Activated CD4-positive, CD25-positive, alpha-beta regulatory T cell treated with anti-CD3 and anti-CD28 coated beads, Interleukin-2, amount 50 U/mL, for 24 hours (primary cell): ENCODE data around the gene SMG6.
A peak's percentile ranks its signal among the peaks of the same experiment; 100 is the strongest.
"Not testable (repeated sequence)": the region's sequence is repeated elsewhere in the genome, so short reads cannot be mapped to it uniquely, and the experiment has no call there.

Source experiments
- ATAC-seq, 2 donors: fragments of 150-1000 bp; cut with Tn5 transposase; one replicate each; pipeline ENCODE4 v1.10.0; 2021; ENCODE audit warnings: mild to moderate bottlenecking in 1 of 2, moderate library complexity in 1 of 2

The SMG6 gene

DNA sequence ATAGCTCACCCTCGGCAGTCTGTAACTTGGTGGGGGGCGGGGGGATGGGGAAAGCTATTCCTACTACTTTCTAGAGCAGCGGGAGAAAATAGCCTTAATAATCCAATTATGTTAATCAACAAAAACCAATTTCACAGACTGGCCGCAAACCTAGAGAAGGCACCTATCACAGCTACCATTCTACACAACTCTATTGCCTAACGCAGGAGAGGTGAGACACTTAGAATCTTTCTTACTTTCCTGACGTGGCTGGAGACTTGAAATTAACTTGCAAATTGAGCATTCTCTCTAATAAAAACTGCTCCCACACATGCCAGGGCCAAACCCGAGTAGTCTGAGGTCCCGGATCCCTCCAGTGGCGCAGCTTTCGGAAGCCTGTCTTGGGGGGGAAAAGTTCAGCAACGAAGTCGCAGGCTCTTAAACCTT, 794 bp downstream of the SMG6 start:
- no peak for ATAC-seq

DNA sequence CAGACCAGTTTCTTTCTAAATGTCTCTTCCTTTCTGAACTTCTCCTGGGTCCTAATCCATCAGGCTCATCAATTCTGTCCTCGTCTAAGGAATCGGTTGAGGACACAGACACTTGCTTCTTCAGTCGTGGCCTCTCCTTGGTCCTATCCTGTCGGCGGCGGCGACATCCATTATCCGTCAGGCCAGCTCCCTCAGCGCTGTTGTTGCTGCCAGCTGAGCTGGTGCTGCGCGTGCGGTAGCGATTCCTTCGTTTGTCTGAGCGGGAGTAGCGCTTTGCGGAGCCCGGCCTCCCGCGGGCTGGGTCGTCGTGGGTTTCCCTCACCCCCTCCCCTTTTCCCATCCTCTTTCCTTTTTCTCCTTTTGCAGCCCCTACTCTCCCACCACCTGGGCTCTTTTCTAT, 3.8 kb downstream of the SMG6 start:
- no peak for ATAC-seq

DNA sequence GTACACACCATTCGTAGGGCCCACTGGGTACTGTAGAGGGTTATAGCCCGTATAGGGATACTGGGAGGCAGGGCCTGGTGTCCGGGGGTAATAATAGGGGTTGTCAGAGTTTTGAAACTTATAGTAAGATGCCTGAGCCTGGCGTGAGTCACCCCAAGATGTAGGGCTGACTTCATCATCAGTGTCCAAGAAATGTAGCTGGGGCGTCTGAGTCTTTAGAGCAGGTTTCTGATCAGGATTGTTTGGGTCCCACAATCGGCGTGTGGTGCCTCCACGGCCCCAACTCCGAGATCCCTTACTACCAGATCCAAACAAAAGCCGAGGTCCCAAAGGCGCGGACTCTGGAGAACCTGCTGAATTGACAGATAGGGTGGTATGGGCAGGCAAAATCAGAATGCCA, 4.4 kb downstream of the SMG6 start:
- ATAC-seq, result no peak

DNA sequence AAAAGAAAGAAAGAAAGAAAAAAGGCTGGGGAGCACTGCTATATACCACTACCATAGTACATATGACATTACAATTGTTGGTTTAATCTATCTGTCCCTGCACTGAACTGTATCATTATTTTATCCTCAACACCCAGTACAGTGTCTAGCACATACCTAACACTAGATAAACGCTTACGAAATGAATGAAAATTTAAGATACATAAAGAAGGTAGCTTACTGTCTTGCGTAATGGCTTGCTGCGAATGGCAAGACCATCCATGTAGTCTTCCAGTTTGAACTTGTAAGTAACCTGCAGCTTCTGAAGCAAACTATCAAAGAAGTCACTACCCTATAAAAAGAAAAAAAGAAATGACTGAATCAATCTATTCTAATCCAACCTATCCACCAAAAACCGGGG, 6.6 kb downstream of the SMG6 start:
- ATAC-seq, result no peak

DNA sequence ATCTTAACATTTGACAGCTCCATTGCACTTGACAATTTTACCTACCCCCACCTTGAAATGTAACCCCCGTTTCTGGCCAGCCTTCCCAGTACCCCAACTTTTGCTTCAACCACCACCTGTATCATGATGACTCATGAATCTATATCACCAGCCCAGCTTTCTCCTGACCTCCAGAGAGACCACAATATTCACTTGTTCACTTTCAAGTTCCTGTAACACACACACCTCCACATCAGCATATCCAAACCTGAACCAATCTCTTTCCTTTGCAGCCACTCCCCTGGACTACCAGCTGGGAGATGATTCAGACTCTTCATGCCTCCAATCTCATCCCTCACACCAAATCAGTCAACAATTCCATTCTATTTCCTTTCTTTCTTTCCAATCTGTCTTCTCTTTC, 8.0 kb downstream of the SMG6 start:
- ATAC-seq, result peak; percentile 56 to 59

DNA sequence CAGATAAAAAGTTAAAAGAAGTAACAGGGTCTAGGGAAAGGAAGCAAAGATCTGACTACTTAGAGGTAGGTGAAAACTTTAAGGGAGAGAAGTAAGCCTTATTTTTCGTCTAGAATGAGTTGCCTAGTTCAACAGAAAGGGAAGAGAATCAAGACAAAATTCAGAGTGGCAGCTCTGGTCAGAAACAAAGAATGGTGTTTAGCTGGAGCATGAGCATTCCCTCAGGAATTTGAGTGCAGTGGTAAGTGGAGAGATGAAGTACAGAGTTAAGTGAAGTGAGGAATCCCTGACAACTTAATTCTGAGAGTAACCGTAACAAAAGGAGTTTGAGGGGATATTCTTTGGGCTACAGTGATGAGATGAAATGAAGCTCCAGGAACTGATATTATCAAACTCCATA, 11.5 kb downstream of the SMG6 start:
- ATAC-seq, result no peak

DNA sequence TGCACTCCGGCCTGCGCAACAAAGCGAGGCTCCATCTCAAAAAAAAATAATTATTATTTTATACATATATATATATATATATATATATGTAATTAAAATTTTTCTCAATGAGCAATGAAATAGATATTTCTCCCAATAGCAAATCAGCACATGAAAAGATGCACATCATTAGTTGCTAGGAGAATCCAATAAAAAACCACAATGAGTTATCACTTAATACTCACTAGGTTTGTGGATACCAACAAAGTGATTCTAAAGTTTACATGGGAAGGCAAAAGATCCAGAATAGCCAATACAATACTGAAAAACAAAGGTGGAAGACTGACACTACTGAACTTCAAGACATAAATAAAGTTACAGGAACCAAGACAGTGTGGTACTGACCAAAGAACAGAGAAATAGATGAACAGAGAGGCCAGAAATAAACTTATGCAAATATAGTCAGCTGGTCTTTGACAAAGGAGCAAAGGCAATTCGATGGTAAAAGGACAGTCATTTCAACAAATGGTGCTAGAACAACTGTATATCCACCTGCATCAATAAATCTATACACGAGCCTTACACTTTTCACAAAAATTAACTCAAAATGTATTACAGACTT, 13.6 kb downstream of the SMG6 start:
- peak in 1 of 2 donors; percentile 41 for ATAC-seq

DNA sequence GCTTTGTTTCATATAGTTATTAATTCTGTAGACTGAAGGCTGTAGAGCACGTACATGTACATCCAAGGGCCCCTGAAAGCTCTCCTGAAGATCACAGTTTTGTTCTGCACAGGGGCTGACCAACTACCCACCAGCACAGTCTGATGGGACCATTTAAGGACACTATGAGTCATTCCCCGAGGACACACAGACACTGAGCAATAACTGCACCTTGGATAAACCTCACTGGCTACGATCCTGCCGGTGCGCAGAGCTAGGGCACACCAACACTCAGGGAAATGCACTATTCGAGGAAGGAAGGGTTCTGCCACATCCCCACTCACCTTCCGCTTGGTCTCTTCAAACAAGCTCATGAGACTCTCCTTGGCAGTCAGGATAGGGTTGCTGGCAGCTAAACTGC, 20.3 kb downstream of the SMG6 start:
- ATAC-seq, result no peak

DNA sequence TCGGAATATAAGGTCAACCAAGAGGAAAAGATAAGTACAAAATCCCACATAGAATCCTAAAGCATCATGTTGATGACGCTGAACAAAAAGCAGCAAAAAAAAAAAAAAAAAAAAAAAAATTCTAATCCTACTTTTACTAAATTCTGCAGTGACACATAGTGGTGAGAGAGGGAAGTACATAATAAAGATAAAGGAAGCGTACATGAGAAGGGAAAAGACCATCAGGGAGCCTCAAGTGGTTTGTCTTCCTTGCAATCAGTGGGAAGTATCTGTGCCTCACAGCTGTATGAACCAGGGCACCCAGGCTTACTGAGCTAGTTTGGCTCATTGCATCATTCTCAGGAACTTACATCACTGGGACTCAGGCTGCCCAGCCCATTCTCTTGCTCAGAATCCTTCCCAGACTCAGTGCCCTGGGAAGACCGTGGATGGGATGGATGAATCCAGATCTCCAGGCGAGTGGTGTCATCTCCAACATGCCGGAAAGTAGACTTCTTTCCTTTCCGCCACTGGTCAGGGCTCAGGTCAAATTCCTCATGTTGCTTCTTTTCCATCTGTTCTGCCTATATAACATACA, 21.2 kb downstream of the SMG6 start:
- no peak for ATAC-seq

DNA sequence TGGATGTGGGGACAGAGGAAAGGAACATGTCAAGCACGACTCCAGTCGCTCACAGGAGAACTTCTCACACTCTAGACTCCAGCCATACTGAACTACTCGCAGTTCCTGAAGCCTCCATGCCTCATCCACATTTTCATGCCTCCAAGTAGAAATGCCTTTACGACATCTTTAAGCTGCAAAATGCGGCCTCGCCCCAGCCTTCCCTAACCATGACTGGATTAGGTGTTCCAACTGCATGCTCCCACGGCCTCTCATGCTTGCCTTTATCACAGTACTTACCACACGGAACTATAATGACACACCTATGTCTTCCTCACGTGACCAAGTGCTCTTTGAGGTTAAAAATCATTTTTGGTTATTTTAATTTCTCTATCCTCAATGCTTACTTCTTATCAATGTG, 23.9 kb downstream of the SMG6 start:
- no peak for ATAC-seq

DNA sequence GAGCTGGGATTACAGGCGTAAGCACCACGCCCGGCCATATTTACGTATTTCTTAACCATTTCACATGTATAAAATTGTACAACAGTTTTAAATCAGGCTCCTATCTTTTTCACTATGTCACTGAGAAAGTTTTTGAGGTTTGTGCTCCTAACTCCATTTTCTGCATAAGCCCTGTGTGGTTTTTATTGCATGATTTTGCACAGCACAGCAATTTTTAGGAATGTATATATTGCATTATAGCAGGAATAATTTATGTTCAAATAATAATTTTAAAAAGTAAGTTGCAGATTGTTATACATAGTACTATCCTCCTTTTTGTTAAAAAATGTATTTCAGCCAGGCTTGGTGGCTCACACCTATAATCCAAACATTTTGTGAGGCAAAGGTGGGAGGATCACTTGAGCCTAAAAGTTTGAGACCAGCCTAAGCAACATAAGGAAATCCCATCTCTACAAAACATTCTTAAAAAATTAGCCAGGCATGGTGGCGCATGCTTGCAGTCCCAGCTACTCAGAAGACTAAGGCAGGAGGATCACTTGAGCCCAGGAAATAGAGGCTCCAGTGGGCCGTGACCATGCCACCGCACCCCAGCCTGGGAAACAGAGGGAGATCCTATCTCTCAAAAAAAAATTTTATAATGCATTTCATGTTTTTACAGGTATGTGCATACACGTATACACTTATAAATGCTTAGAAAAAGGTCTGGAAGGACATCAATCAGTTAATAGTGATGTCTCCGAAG, 26.0 kb downstream of the SMG6 start:
- ATAC-seq, result no peak

DNA sequence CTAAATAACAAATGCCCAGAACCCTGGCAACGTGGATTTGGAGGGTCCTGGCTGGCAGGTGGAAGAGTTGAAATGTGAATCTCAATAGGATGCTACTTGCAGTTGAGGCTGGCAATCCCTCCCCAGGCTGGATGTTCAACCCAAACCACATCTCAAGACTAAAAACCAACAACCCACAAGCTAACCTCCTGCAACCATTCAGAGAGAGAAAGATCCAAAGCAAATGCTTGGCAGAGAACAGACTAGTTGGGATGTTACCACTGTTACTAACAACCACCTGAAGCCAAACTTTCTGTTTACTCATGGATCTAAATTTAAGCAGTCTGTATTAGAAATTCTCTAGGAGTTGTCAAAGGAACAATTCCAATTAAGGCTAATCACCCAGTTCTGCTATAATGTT, 27.9 kb downstream of the SMG6 start:
- ATAC-seq, result no peak

DNA sequence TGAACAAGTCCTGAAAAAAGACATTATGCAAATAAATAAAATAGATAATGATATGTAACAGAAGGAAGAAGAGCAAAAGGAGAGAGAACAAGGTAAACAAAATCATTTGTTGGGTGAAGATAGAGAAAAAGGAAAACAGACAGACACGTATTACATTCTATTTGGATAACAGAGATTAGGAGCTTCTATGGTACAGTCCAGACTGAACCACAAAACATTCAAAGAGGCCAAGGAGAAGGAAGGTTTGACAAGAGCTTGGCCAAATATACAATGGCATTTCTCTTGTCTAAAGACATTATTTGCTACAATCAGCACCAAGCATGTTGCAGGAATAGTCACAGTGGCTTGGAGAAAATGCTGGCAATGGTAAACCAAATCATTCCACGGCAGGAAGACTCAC, 29.2 kb downstream of the SMG6 start:
- ATAC-seq, result no peak

DNA sequence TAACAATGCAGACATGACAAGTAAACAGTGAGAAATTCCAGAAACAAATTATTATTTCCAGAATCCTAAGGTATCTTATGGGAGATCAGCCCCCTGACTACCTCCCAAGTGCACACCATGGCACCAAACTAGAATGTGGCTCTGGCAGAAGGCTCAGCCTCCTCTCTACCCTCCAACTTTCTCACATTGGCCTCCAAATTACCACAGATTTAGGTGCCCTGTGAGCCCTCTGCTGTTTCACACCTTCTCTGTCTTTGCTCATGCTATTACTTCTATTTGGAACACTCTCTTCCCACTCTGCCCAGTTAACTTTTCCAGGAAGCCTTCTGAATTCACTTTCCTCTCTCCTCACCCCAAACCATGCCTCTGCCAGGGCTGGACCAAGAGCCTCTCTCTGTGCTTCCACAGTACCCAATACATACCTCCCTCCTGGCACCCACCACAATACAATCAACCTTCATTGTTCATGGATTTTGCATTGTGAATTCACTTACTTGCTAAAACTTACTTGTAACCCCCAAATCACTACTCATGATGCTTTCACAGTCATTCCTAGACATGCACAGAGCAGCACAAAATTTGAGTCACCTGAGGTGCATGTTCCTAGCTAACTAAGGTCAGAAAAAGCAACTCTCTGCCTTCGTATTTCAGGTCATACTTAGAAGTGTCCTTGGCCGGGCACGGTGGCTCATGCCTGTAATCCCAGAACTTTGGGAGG, 31.4 kb downstream of the SMG6 start:
- peak; percentile 82 to 89 for ATAC-seq

DNA sequence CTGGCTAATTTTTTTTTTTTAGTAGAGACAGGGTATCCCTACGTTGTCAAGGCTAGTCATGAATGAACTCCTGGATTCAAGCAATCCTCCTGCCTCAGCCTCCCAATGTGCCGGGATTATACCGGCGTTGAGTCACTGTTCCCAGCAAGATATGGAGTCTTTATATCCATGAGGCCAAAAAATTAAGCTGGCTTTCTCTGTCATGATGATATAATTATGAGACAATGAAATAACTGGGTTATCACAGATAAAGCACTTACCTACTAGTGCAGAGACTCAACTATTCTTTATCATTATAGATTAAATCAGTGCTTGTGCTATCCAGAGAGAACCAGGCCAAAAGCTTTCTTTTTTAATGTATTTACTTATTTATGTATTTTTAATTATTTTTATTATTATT, 36.2 kb downstream of the SMG6 start:
- no peak for ATAC-seq

DNA sequence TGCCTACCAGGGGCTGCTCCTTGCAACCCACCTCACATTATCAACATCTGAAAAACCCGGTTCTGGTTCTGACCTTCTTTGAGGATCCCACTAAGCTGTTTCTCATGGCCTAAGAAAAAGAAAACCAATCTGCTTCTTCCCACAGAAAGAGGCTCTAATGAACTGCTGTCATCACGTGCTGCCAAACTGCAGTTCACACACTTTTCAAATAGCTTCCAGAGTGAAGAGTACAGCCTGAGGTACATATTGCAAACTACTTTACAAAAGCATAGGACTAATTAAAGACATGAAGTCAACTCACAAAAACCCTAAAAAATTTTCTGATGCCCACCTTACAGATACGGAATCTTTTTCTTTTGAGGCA, 36.7 kb downstream of the SMG6 start:
- no peak for ATAC-seq

DNA sequence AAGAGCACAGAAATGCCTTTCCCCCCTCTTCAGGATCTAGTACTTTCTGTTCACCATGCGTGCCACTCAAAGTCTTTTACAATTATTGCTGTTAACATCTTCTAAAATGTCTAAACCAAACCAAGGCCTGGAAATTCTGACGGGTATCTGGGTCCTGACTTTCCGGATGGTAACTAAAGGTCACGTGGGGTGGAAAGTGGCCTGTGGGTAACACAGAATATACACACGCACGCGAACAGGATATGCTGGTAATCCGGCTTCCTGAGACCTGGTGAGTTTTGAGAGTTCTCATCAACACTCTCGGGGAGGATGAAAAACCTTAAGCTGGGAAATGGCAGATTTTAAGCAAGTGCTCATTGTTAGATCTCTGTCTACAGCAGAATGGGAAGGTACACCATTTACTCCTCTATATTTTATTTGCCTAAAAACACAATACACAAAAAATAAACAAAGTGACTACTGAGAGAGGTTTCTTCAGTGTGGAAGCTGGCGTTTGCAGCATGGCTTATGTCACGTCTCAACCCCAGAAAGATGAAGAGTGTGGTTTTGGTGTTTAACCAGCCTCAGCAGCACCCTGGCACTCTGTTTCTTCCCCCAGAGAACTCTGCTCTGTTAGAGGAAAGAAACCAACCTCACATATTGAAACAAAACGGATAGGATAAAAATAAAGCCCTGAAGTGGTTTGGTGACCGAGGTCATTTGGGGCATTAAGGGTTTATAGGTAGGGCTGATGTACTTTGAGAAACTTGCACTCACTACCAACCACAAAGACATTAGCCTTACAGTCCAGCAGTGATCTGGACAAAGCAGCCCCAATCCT, 37.3 kb downstream of the SMG6 start:
- peak; percentile 84 for ATAC-seq

DNA sequence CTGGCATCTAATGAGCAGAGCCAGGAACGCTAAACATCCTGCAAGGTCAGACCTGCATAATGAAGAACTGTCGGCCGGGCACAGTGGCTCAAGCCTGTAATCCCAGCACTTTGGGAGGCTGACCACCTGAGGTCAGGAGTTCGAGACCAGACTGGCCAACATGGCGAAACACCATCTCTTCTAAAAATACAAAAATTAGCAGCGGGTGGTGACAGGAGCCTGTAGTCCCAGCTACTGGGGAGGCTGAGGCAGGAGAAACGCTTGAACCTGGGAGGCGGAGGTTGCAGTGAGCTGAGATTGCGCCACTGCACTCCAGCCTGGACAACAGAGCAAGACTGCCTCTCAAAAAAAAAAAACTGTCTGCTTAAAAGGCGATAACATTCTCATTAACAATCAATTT, 38.4 kb downstream of the SMG6 start:
- not testable (repeated sequence) for ATAC-seq

DNA sequence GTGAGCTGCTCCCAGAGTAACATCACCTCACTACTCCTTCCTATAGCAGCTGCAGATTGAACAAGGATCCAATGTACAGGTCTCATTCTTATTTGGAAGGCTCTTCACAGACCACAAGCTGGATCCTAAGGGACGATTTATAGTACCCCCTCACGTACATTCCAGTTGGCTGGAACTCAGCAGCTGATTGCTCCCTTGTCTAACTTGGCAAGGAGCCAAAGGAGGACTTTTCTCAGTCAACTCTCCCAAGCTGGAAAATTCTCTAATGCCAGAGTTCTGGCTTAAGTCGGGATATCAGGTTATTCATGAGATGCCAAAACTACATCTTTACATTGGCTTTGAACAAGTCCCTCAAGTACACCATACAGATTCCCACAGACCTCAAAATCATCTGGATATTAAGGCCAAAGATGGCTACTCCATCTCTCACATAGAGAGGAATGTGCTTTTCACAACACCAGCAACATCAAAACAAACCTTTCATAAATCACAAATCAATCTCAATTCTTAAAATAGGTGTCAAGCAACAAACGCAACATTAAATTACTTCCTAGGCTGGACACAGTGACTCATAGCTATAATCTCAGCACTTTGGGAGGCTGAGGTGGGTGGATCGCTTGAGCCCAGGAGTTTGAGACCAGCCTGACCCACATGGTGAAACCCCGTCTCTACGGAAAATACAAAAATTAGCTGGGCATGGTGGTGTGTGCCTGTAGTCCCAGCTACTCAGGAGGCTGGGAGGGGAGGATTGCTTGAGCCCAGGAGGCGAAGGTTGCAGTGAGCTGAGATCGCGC, 39.3 kb downstream of the SMG6 start:
- no peak for ATAC-seq

DNA sequence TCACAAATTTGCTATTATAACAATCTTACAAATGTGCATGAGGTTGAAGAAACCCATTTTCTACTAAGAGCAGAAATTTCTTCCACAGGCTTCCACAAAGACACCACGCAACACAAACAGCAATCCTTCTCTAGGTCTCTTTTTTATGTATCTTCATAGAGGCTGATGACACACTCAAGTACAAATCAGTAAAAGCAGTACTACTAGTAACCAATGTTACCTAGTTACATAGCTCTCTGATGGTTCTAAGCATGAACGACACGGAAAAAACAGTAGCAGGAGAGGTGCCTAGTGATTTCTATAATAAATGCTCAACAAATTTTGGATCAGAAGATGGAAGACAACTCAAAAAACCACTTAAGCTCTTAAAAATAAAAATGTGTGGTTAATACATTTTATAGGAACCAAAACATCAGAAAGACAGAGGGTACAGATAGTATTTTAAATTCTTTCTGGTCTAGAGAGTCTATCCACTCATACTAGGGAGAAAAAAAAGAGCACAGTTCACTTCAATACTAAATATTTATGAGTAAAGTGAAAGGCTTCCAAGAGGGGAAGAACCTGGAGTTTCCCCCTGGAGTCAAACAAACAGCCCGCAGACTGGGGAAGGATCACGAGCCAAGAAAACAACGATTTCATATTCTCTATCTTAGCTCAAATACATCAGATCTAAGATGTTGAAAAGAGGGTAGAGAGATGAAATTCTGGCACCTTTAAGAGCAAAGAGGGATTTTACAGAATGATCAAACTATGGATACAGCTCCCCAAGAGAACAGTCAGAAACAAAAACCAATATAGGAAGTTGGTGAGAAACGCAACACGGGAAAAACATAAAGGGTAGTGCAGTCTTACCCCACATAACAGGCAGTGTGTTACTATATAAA, 40.2 kb downstream of the SMG6 start:
- peak; percentile 18 to 19 for ATAC-seq

DNA sequence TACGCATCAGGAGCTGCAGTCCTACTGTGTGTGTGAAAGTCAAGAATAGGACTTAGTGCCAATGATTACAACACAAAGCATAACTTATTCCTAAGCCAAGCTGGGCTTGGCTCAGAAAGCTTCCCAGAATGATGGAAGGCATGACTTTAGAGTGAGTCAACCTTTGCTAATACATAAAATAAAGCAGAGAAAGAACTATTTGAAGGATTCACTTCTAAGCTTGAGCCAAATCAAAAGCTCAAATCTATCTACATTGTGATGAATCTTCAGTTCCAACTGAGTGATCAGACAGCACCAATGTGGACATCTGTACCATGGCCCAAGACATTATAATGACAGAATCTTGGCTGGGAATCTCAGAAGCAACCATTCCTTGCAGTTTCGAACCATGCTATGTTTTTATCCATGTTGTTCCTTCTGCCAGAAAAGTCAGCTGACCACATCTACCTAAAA, 41.4 kb downstream of the SMG6 start:
- ATAC-seq, result no peak
